Upper lobe of right lung (tissue), 1 donor: ENCODE data around the gene CTRB2. TPM values are rescaled to one million over a fixed set of nuclear protein-coding genes. Genes with fewer than 3 reads are reported as not detected.
A peak's percentile ranks its signal among the peaks of the same experiment; 100 is the strongest.

Experiments used
- ATAC-seq: fragments of 200-7000 bp; cut with Tn5 transposase; one replicate; pipeline ENCODE4 v1.9.1; 2020; ENCODE audit warnings: mild to moderate bottlenecking, moderate library complexity
- DNase-seq: peaks from one replicate; pipeline ENCODE4 v3.0.0-alpha.2; 2020
- H3K27ac ChIP-seq: fragments of 200-600 bp; one replicate; pipeline ENCODE4 v1.8.0; 2022
- H3K27me3 ChIP-seq: fragments of 200-600 bp; one replicate; pipeline ENCODE4 v1.8.0; 2022; ENCODE audit warnings: mild to moderate bottlenecking
- H3K36me3 ChIP-seq: fragments of 200-600 bp; one replicate; pipeline ENCODE4 v1.8.0; 2022
- H3K4me1 ChIP-seq: fragments of 200-600 bp; one replicate; pipeline ENCODE4 v1.8.0; 2022
- H3K4me3 ChIP-seq: fragments of 200-600 bp; one replicate; pipeline ENCODE4 v1.8.0; 2022; ENCODE audit warnings: mild to moderate bottlenecking
- H3K9me3 ChIP-seq: fragments of 200-600 bp; one replicate; pipeline ENCODE4 v1.8.0; 2022
- intact Hi-C: fragments of 100-400 bp; cut with DNase I; formaldehyde crosslinking; loops from one replicate; pipeline ENCODE4 v1.11.0; 2022
- total RNA-seq: library from RNA; stranded (reverse); fragmentation: NEBNext Ultra II Directional; extraction: Animal tissue kit (Norgen Biotek cat#: 25700); gene quantifications from one replicate; pipeline ENCODE4 v1.2.1, GENCODE V29; 2021
- TF ChIP-seq, protein P1 (sequence below): fragments of 200-600 bp; IDR thresholded peaks from one replicate; pipeline ENCODE4 v1.8.0; 2022; ENCODE audit warnings: antibody characterized with exemption
- donor health status: DM: no; HTN: yes; CAD: no; lungs with severe emphysema.

The CTRB2 gene
- total RNA-seq, 1 donor from 2014 or later: 0.78 TPM

GRCh38 chr16:75222271-75222783 lies 15.4 kb upstream of the CTRB2 start:
- DNase-seq: peak; percentile 80

GRCh38 chr16:75219838-75220237 lies 12.9 kb upstream of the CTRB2 start:
- no peaks in the 10 kb centered on the region for H3K4me1 ChIP-seq
- H3K36me3 ChIP-seq: no peaks in the 10 kb centered on the region
- H3K4me3 ChIP-seq: peak overlapping the region; percentile 2
- no peak overlapping the region for H3K27ac ChIP-seq
- TF ChIP-seq, protein P1, sequence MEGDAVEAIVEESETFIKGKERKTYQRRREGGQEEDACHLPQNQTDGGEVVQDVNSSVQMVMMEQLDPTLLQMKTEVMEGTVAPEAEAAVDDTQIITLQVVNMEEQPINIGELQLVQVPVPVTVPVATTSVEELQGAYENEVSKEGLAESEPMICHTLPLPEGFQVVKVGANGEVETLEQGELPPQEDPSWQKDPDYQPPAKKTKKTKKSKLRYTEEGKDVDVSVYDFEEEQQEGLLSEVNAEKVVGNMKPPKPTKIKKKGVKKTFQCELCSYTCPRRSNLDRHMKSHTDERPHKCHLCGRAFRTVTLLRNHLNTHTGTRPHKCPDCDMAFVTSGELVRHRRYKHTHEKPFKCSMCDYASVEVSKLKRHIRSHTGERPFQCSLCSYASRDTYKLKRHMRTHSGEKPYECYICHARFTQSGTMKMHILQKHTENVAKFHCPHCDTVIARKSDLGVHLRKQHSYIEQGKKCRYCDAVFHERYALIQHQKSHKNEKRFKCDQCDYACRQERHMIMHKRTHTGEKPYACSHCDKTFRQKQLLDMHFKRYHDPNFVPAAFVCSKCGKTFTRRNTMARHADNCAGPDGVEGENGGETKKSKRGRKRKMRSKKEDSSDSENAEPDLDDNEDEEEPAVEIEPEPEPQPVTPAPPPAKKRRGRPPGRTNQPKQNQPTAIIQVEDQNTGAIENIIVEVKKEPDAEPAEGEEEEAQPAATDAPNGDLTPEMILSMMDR: no peak
- no peak for DNase-seq
- intact Hi-C loops: no loop called here
- H3K27me3 ChIP-seq: no peaks in the 10 kb centered on the region
- no peak for ATAC-seq
- H3K9me3 ChIP-seq: no peaks in the 10 kb centered on the region

More at GRCh38 chr16:75222271-75222783, 15.4 kb upstream of the CTRB2 start:
- no peak overlapping the region for H3K27ac ChIP-seq
- TF ChIP-seq, protein P1: no peak
- peak; percentile 65 for ATAC-seq
- no peaks in the 10 kb centered on the region for H3K4me1 ChIP-seq
- intact Hi-C loops: no loop called here
- H3K27me3 ChIP-seq: no peaks in the 10 kb centered on the region
- no peaks in the 10 kb centered on the region for H3K36me3 ChIP-seq
- no peak overlapping the region for H3K4me3 ChIP-seq
- no peaks in the 10 kb centered on the region for H3K9me3 ChIP-seq

DNA sequence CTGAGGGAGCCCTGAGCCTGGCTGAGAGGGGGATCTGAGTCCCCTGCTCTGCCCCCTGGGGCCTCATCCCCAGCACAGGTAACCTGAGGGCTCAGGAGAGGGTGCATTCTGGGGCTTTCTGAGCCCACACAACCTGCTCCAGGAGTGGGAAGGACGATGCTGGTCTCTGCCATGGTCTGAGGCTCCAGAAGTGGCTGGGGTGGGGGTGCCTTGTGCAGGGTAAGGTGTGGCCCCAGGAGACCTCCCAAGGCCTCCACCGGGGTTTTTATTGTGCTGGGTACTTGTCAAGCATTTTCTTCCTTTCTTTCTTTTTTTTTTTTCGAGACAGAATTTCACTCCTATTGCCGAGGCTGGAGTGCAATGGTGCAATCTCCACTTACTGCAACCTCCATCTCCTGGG lies 12.1 kb upstream of the CTRB2 start:
- intact Hi-C loops: no loop called here
- no peaks in the 10 kb centered on the region for H3K4me1 ChIP-seq
- no peak for DNase-seq
- H3K36me3 ChIP-seq: no peaks in the 10 kb centered on the region
- TF ChIP-seq, protein P1: no peak
- ATAC-seq: no peak
- no peaks in the 10 kb centered on the region for H3K9me3 ChIP-seq
- H3K4me3 ChIP-seq: no peak overlapping the region
- no peaks in the 10 kb centered on the region for H3K27me3 ChIP-seq
- H3K27ac ChIP-seq: no peak overlapping the region

- ATAC-seq (no peak), DNase-seq (no peak)
Observed at GRCh38 chr16:75218256-75219076, 11.5 kb upstream of the CTRB2 start, which contains the start of gene CTRB1. CTRB1 (plus strand) TSS chr16:75218988; CDS start chr16:75219008, 20 bp downstream.

DNA sequence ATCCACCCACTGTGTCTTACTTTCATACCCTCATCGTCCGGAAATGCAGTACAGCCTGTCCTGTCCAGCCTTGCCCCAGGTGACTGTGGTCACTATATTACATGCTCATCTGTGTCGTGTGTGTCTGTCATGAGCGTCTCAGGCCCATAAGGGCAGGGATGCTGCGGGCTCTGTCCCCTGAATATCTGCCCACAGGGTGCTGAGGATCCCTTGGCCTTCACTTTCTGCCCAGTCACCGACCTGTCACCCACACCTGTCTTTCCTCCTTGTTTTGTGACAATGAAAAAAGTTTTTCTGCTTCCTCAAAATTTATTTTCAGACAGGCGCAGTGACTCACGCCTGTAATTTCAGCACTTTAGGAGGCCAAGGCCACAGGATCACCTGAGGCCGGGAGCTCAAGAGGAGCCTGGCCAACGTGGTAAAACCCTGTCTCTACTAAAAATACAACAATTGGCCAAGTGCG lies 10.5 kb upstream of the CTRB2 start:
- no peak for DNase-seq
- intact Hi-C loops: no loop called here
- H3K9me3 ChIP-seq: no peaks in the 10 kb centered on the region
- H3K4me3 ChIP-seq: no peak overlapping the region
- no peak for ATAC-seq
- H3K27me3 ChIP-seq: no peaks in the 10 kb centered on the region
- H3K36me3 ChIP-seq: no peaks in the 10 kb centered on the region
- H3K27ac ChIP-seq: no peak overlapping the region
- H3K4me1 ChIP-seq: no peaks in the 10 kb centered on the region
- TF ChIP-seq, protein P1: no peak

More at GRCh38 chr16:75218256-75219076, 11.5 kb upstream of the CTRB2 start, which contains the start of gene CTRB1:
- Histone ChIP-seq H3K27ac (no peak within 1 kb of the TSS), H3K36me3 (no peaks in the 10 kb centered on the region), H3K4me1 (no peaks in the 10 kb centered on the region), H3K4me3 (peak within 1 kb of the TSS; percentile 2), H3K27me3 (no peaks in the 10 kb centered on the region), H3K9me3 (no peaks in the 10 kb centered on the region)
- intact Hi-C loops: no loop called here
- TF ChIP-seq, protein P1: no peak
